ENCODE data around the gene BCL11A.

DNA sequence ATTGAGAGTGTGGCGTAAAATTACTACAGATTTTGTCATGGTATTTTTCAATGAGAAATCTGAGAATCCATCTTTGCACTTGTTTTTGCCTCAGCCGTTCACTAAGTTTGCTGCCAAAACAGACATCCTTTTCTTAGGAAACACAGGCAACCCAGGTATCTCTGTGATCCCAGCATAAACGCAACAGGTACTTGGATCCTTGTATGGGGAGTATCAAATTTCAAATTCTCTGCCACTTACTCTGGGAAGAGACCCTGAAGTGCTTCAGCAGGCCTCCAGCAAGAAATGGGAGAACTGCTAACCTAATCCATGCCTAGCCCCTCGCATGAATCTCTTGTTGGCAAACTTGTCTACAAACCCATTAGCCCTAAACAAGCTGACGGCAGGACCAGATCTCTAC, 83.1 kb downstream of the BCL11A start:
- TF ChIP-seq, protein P1, sequence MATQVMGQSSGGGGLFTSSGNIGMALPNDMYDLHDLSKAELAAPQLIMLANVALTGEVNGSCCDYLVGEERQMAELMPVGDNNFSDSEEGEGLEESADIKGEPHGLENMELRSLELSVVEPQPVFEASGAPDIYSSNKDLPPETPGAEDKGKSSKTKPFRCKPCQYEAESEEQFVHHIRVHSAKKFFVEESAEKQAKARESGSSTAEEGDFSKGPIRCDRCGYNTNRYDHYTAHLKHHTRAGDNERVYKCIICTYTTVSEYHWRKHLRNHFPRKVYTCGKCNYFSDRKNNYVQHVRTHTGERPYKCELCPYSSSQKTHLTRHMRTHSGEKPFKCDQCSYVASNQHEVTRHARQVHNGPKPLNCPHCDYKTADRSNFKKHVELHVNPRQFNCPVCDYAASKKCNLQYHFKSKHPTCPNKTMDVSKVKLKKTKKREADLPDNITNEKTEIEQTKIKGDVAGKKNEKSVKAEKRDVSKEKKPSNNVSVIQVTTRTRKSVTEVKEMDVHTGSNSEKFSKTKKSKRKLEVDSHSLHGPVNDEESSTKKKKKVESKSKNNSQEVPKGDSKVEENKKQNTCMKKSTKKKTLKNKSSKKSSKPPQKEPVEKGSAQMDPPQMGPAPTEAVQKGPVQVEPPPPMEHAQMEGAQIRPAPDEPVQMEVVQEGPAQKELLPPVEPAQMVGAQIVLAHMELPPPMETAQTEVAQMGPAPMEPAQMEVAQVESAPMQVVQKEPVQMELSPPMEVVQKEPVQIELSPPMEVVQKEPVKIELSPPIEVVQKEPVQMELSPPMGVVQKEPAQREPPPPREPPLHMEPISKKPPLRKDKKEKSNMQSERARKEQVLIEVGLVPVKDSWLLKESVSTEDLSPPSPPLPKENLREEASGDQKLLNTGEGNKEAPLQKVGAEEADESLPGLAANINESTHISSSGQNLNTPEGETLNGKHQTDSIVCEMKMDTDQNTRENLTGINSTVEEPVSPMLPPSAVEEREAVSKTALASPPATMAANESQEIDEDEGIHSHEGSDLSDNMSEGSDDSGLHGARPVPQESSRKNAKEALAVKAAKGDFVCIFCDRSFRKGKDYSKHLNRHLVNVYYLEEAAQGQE (IDR thresholded peaks at IDR 0.05; ENCODE audit: unreplicated experiment), result no peak
- TF ChIP-seq, protein P2, sequence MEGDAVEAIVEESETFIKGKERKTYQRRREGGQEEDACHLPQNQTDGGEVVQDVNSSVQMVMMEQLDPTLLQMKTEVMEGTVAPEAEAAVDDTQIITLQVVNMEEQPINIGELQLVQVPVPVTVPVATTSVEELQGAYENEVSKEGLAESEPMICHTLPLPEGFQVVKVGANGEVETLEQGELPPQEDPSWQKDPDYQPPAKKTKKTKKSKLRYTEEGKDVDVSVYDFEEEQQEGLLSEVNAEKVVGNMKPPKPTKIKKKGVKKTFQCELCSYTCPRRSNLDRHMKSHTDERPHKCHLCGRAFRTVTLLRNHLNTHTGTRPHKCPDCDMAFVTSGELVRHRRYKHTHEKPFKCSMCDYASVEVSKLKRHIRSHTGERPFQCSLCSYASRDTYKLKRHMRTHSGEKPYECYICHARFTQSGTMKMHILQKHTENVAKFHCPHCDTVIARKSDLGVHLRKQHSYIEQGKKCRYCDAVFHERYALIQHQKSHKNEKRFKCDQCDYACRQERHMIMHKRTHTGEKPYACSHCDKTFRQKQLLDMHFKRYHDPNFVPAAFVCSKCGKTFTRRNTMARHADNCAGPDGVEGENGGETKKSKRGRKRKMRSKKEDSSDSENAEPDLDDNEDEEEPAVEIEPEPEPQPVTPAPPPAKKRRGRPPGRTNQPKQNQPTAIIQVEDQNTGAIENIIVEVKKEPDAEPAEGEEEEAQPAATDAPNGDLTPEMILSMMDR (conservative IDR thresholded peaks at IDR 0.05; ENCODE audit: low read depth in 2 of 2), result no peak
- no peak for TF ChIP-seq POLR2AphosphoS5 (IDR thresholded peaks at IDR 0.05; ENCODE audit: low read depth)
- TF ChIP-seq EZH2 (IDR thresholded peaks at IDR 0.05; ENCODE audit: low read depth, unreplicated experiment), result no peak
- TF ChIP-seq EZH2phosphoT487 (IDR thresholded peaks at IDR 0.05; ENCODE audit: unreplicated experiment), result no peak
- TF ChIP-seq NANOG (IDR thresholded peaks at IDR 0.05; ENCODE audit: borderline replicate concordance), result no peak
- TF ChIP-seq CREB1 (CRISPR knock-in tag; IDR thresholded peaks at IDR 0.05; ENCODE audit: low read depth), result no peak

All from GM23338 (cell line).